Measurements from ENCODE around the gene IL2RA. TPM values are rescaled to one million over a fixed set of nuclear protein-coding genes. Genes with fewer than 3 reads are reported as not detected.

IL2RA gene
- total RNA-seq, 4 donors from 2014 or later, result 0.42 to 2.2 (median 0.60) TPM; not detected in 1

- no peak for DNase-seq (ENCODE audit: low spot score in 2 of 2)
These were observed 42.4 kb downstream of the IL2RA start for GRCh38 chr10:6019796-6020195.

GRCh38 chr10:6019010-6019782 is 43.0 kb downstream of the IL2RA start:
- Histone ChIP-seq H3K9me3 (no peaks in the 10 kb centered on the region), H3K4me3 (no peak overlapping the region), H3K4me1 (peaks cover 0 to 14% (median 0%) of the 10 kb centered on the region in 4 donors), H3K36me3 (no peaks in the 10 kb centered on the region), H3K27me3 (no peaks in the 10 kb centered on the region), H3K27ac (no peak overlapping the region)
- no peak for TF ChIP-seq CTCF (IDR thresholded peaks at IDR 0.05)
- TF ChIP-seq EP300 (IDR thresholded peaks at IDR 0.05), result no peak
- TF ChIP-seq POLR2A (IDR thresholded peaks at IDR 0.05), result no peak
- 89 to 95% methylated on average over 6 of the region's 6 CpGs for WGBS, 2 donors
- no peak for DNase-seq (ENCODE audit: low spot score in 2 of 2)

More at GRCh38 chr10:6019796-6020195, 42.4 kb downstream of the IL2RA start:
- no peaks in the 10 kb centered on the region for H3K27me3 ChIP-seq
- H3K27ac ChIP-seq, result no peak overlapping the region
- H3K4me3 ChIP-seq, result no peak overlapping the region
- TF ChIP-seq EP300 (IDR thresholded peaks at IDR 0.05) (no peak), CTCF (IDR thresholded peaks at IDR 0.05) (no peak), POLR2A (IDR thresholded peaks at IDR 0.05) (no peak)
- H3K4me1 ChIP-seq, result peaks cover 0 to 14% (median 0%) of the 10 kb centered on the region in 4 donors
- H3K9me3 ChIP-seq, result no peaks in the 10 kb centered on the region
- WGBS, 2 donors, result 83 to 84% methylated on average over 9 to 12 of the region's 12 CpGs
- H3K36me3 ChIP-seq, result no peaks in the 10 kb centered on the region

GRCh38 chr10:6018422-6018821 is 43.7 kb downstream of the IL2RA start:
- peak overlapping the region in 2 of 4 donors; percentile 52 to 56 for H3K27ac ChIP-seq
- TF ChIP-seq EP300 (IDR thresholded peaks at IDR 0.05), result no peak
- no peak for TF ChIP-seq POLR2A (IDR thresholded peaks at IDR 0.05)
- TF ChIP-seq CTCF (IDR thresholded peaks at IDR 0.05), result no peak
- no peaks in the 10 kb centered on the region for H3K36me3 ChIP-seq
- no peak overlapping the region for H3K4me3 ChIP-seq
- no peak for DNase-seq (ENCODE audit: low spot score in 2 of 2)
- H3K9me3 ChIP-seq, result no peaks in the 10 kb centered on the region
- peaks cover 0 to 17% (median 0%) of the 10 kb centered on the region in 4 donors for H3K4me1 ChIP-seq
- H3K27me3 ChIP-seq, result no peaks in the 10 kb centered on the region
- WGBS, 2 donors, result 38 to 43% methylated on average over 5 of the region's 5 CpGs

- H3K4me3 ChIP-seq, result no peak overlapping the region
- 82 to 83% methylated on average over 8 of the region's 8 CpGs for WGBS, 2 donors
- H3K36me3 ChIP-seq, result no peaks in the 10 kb centered on the region
- peaks cover 0 to 12% (median 0%) of the 10 kb centered on the region in 4 donors for H3K4me1 ChIP-seq
- DNase-seq (ENCODE audit: low spot score in 2 of 2), result no peak
- peak overlapping the region in 2 of 4 donors; percentile 52 to 56 for H3K27ac ChIP-seq
- no peaks in the 10 kb centered on the region for H3K9me3 ChIP-seq
- H3K27me3 ChIP-seq, result no peaks in the 10 kb centered on the region
- TF ChIP-seq POLR2A (IDR thresholded peaks at IDR 0.05) (no peak), CTCF (IDR thresholded peaks at IDR 0.05) (no peak), EP300 (IDR thresholded peaks at IDR 0.05) (no peak)
These were observed 44.3 kb downstream of the IL2RA start for GRCh38 chr10:6017781-6018354.

GRCh38 chr10:6014241-6014761 is 47.9 kb downstream of the IL2RA start:
- H3K4me3 ChIP-seq, result no peak overlapping the region

More at GRCh38 chr10:6014241-6014761, 47.9 kb downstream of the IL2RA start:
- DNase-seq (ENCODE audit: low spot score in 2 of 2), result peak; percentile 42 to 96
- Histone ChIP-seq H3K27me3 (no peaks in the 10 kb centered on the region), H3K27ac (no peak overlapping the region), H3K4me1 (peaks cover 0 to 12% (median 0%) of the 10 kb centered on the region in 4 donors), H3K9me3 (no peaks in the 10 kb centered on the region), H3K36me3 (no peaks in the 10 kb centered on the region)
- 50 to 65% methylated on average over 6 of the region's 6 CpGs for WGBS, 2 donors
- TF ChIP-seq POLR2A (IDR thresholded peaks at IDR 0.05) (no peak), EP300 (IDR thresholded peaks at IDR 0.05) (peak in 1 of 2 donors; percentile 26), CTCF (IDR thresholded peaks at IDR 0.05) (peak; percentile 46 to 71 (median 59))
